GM19193 (cell line): ENCODE data around the gene RAB22A.

Source experiments
- POLR2A ChIP-seq: IDR thresholded peaks from 4 replicates; pipeline ENCODE4 v1.6.1; 2011; ENCODE audit not compliant: insufficient read depth, insufficient read length; ENCODE audit errors: extremely low read depth

RAB22A gene

DNA sequence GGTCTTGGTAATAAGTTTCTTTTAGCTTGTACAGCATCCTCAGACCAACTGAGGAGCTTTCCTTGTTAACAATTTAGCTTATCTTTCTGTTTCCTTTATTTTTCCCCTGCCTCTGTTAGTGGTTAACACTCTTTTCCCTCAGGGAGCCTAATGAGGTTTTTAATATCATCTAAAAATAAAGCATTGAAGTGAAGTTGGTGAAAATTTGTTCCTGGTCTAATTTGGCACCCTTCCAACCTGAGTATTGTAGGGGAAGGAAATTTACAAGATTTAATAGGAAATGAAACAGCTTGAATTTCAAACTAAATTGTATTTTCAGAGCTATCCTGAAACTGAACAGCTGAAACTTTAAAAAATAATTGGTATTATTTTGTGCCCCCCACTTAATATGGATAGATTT, 51.4 kb downstream of the RAB22A start:
- TF ChIP-seq POLR2A = no peak

DNA sequence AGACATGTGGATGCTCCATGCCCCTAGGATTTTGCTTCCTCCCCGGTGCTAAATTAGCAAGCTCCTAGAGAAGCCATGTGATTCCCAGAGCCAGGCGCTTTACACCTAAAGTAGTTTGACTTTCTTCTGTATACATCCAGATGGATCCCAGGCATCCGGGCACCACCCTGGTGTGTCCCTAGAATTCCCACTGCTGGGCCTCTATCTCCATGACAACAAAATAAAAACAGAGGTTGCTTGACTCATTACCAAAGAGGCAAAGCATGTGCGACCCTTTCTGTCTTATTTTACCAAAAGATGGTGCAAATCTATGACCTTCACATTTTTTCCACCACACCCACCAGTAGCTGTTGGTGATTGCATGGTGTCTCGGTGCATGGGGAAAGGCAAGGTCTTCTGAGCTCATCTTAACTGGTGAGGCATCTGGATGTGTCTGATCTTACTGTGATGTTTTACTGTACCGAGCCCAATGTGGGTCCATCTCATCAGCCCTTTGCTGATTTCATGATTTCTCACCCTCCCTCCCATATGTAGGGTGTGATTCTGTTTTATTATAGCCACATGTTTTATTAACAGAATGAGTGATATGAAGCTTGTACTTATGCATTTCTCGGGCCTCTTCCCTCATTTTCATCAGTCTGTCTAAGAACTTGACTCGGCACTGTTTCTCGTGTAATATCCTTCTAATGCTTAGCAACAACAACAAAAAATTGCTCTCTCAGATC, 52.1 kb downstream of the RAB22A start:
- no peak for TF ChIP-seq POLR2A

- TF ChIP-seq POLR2A = no peak
These were observed 52.6 kb downstream of the RAB22A start for GRCh38 chr20:58362206-58362516.

DNA sequence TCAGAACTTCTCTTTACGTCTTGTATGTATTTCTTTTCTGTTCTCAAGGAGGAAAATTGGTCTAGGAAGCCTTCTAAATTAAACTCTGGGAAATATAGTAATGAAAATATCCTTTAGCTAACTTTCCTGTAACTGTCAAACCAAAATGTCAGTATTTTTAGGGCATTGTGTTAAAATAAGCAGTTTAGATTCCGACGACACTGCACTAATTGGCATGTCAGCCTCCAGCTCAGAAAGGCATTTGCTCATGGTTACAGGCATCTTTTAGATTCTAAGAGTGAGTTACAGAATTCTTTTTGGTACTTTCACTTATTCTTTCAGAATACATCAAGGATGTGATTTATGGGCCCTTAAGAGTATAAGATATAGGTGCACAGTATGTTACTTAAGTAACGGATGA, 53.5 kb downstream of the RAB22A start:
- no peak for TF ChIP-seq POLR2A

GRCh38 chr20:58366866-58367265, 57.4 kb downstream of the RAB22A start:
- no peak for TF ChIP-seq POLR2A

DNA sequence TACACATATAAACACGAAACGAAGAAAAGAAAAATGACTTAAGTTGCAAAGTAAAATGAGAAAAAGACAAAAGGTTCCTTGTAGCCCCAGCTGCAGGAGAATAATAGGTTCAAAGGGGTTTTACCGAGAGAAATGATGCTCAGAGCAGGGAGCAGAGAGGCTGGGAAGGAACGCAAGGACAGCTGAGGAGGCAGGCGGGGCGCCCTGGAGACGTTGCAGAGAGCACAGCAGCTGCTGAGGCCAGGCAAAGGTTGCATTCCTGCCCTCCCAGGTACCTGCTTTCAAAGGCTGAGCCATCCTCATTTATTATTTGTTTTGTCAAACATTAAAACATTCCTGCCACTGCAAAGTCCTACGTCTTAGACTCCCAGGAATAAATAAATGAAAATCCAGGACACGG, 63.3 kb downstream of the RAB22A start:
- TF ChIP-seq POLR2A = no peak

DNA sequence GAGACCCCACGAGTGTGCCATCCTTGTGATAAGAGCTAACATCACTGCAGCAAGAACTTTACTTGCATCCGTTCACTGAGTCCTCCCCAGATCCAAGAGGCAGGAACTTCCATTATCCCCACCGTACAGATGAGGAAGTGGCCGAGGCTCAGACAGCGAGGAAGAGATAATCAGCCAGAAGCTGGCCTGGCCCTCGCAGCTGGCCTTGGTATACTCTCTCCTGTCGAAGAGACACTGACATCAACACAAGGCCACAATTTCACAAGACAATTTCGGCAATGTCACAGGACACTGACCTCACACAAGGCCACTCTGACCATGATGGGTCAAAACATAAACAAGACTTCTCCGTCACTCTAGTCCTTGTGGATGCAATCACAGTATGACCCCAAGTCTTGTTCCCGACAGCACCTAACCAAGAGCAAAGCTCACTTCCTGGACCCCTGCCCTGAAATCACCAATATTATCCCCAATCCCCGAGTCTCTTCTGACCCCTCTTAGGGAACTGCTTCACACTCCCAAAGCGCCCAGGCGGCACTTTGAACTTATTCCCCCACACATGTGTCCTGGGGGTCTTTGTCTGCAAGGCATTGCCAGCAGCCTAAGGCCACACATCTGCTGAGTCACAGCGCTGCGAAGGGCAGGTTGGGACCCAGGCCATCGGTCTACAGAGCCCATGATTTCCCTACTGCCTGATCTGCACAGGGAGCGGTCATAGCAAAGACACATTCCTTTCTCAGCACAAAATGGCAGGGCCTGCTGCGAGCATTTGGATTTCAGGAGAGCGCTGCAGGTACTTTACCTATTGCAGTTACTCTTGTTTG, 64.7 kb downstream of the RAB22A start:
- no peak for TF ChIP-seq POLR2A

DNA sequence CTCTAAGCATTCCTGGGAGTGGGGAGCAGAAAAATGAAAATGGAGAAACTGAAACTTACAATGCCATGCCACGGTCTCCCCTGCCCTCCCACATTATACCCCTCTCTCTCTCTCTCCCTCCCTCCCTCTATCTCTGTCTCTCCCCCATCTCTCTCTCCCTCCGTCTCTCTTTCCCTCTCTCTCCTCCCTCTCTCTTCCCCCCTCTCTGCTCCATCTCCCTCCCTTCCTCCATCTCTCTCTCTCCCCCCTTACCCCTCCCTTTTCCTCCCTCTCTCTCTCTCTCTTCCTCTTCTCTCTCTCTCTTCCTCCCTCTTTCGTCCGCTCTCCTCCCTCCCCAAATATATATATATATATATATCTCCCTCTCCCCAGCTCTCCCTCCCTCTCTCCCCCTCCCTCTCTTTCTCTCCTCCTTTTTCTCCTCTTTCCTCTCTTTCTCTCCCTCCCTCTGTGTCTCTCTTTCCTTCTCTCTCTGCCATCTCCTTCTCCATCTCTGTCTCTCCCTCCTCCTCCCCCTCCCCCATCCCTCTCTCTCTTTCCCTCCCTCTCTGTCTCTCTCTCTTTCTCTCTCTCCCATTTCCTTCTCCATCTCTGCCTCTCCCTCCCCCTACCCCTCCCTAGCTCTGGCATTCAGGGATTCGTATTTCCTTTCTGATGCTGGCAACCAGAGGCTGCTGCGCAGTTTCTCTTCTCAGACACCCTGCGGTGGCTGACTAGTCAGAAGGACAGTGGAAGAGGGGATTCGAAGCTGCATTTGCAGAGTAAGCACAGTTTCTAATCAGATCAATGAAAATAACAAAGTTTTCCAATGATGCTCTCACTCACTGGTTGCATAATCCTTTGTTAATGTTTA, 65.6 kb downstream of the RAB22A start:
- TF ChIP-seq POLR2A = no peak

DNA sequence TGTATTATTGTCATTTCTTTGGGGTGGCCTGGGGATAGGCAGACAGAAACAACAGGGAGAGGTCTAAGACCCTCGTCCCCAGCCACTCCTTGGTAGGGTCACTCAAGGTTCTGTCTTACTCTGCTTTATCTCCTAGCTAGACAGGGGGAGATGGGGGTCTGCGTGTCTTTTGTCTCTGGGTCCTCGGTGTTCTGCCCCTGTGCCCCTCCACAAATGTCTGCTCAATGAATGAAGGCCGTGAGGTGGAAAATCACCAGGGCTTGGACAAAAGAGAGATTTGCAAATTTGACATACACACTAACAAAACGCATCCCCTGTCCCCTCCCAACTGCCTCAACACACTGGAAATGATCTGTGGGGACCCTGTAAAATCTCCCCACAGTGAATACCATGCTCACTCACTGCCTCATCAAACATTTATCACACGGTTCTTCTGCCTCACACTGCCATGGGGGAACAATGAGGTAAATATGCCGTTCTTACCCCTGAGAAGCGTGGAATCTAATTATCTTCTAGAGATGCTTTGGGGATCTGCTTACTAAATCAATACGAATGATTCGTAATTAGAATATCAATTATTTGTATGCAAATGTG, 66.3 kb downstream of the RAB22A start:
- TF ChIP-seq POLR2A = no peak

DNA sequence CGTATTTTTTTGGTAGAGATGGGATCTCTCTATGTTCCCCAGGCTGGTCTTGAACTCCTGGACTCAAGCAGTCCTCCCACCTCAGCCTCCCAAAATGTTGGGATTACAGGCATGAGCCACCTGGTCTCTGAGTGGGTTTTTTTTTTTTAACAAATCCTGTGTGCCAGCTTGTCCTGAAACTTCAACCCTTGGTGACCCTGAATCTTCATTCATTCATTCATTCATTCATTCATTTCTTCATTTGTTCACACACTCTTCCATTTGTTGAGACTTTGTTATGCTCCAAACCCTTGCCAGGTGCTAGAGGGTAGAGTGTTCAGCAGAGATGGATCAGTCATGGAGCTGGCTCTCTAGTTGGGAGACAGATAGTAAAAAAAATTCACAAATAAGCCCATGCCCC, 67.5 kb downstream of the RAB22A start:
- TF ChIP-seq POLR2A = no peak

DNA sequence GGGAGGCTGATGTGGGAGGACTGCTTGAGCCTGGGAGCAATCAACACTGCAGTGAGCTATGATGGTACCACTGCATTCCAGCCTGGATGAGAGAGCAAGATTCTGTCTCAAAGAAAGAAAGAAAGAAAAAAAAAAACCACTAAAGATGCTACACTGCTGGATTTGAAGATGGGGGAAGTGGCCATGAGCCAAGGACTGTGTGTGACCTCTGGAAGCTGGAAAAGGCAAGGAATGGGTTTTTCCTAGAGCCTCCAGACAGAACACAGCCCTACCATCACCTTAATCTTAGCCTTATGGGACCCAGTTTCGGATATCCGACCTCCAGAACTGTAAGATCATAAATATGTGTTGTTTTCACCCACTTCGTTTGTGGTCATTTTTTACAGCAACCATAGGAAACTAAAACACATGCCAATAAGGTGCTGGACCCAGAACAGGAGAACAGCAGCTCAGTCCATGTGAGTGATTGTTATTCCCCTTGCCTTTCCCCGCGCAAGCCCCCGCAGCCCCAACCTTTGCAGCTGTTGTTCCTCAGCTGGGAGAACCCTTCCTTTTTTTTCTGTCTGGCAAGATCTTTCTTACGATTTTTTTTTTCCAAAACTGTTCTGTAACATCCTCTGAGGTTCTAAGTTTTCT, 68.4 kb downstream of the RAB22A start:
- TF ChIP-seq POLR2A = no peak

GRCh38 chr20:58378704-58379103, 69.2 kb downstream of the RAB22A start:
- TF ChIP-seq POLR2A = no peak

DNA sequence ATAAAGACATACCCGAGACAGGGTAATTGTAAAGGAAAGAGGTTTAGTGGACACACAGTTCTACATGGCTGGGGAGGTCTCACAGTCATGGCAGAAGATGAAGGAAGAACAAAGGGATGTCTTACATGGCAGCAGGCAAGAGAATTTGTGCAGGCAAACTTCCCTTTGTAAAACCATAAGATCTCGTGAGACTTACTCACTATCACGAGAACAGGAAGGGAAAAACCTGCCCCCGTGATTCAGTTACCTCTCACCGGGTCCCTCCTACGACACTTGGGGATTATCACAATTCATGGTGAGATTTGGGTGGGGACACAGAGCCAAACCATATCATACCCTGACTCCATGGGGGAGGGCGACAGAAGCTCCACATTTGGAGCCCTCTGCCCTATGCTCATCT, 72.1 kb downstream of the RAB22A start:
- no peak for TF ChIP-seq POLR2A

DNA sequence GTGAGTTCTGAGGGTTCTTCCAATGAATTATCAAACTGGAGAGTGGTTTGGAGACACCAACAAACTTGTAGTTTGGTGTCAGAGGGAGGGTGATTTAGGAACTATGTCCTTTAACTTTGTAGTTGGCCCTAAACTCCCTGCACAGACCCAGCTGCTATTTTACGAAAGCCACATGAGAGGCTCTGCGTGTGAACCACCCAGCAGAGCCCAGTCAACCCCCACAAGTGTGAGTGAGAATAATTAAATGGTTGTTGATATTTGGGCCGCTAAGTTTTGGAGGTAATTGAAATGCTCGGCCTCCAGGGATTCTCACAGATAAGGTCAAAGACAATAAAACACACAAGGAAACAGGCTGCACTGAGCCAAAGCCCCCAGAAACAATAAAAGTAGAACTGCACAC, 72.6 kb downstream of the RAB22A start:
- no peak for TF ChIP-seq POLR2A

DNA sequence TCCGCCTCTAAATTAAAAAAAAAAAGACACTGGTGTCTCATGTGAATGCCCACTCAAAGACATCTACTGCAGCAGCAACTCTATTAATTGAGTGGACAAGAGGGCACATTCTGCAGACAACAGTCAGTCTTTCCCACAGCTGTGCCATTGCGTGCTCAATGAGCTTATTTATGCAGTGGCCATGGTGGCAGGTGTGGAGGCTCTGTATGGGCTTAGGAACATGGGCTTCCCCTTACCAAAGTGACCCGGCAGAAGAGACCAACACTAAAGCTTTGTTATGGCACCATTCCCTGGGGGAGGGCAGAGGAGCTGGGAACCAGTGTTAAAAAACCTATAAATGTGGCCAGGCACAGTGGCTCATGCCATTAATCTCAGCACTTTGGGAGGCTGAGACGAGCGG, 75.3 kb downstream of the RAB22A start:
- no peak for TF ChIP-seq POLR2A
